Uterus (tissue), 2 donors: ENCODE results near the gene MLXIP.

Experiments used
- POLR2A ChIP-seq, 2 donors: fragments of 450-650 bp; IDR thresholded peaks; one replicate each; pipeline ENCODE4 v1.6.1; 2016; ENCODE audit warnings: antibody characterized with exemption in 2 of 2, mild to moderate bottlenecking in 1 of 2, moderate library complexity in 1 of 2
- TF ChIP-seq, protein P1 (sequence below), 4 experiments: fragments of 200-600 bp in 2 of 4; fragments of 450-650 bp in 2 of 4; sonication (generic) in 2 of 4; IDR thresholded peaks; one replicate each; pipeline ENCODE4 v1.5.1; 2016 to 2019; ENCODE audit warnings: antibody characterized with exemption in 4 of 4, mild to moderate bottlenecking in 2 of 4, moderate library complexity in 1 of 4

DNA sequence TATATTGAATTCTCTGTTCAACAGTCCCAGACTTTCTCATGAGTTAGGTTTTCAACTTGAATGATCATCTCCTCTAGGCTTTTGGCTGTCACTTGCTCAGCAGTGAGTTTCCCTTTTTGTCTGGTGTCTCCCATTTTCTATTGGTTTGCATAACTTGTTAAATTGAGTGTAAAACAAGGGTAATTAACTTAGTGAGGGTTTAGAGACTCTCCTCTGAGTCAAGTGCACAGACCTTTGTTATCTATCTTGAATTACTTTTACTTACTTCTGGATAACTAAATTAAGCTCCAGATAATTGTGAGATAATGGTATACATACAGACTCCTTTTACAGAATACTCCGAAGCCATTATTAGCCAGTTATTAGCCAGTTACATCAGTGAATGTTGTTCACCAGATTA, 22.0 kb downstream of the MLXIP start:
- TF ChIP-seq, protein P1, sequence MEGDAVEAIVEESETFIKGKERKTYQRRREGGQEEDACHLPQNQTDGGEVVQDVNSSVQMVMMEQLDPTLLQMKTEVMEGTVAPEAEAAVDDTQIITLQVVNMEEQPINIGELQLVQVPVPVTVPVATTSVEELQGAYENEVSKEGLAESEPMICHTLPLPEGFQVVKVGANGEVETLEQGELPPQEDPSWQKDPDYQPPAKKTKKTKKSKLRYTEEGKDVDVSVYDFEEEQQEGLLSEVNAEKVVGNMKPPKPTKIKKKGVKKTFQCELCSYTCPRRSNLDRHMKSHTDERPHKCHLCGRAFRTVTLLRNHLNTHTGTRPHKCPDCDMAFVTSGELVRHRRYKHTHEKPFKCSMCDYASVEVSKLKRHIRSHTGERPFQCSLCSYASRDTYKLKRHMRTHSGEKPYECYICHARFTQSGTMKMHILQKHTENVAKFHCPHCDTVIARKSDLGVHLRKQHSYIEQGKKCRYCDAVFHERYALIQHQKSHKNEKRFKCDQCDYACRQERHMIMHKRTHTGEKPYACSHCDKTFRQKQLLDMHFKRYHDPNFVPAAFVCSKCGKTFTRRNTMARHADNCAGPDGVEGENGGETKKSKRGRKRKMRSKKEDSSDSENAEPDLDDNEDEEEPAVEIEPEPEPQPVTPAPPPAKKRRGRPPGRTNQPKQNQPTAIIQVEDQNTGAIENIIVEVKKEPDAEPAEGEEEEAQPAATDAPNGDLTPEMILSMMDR (IDR thresholded peaks at IDR 0.05): no peak
- TF ChIP-seq POLR2A (IDR thresholded peaks at IDR 0.05): no peak
